Kidney (tissue), 14 donors: ENCODE measurements around the gene DYNLT2B. TPM values are rescaled to one million over a fixed set of nuclear protein-coding genes. Genes with fewer than 3 reads are reported as not detected.

Experiments
- DNase-seq, 5 donors: peaks; one replicate each; pipeline ENCODE4 v3.0.0-alpha.2; 2013 to 2020
- FAIRE-seq: peaks from 2 replicates; lab custom pipeline; 2012; peaks lifted over from hg19 to GRCh38; lab: Jason Lieb, UNC
- H3K27ac ChIP-seq, 2 donors: one replicate each; pipeline ENCODE4 v1.7.0; 2013; ENCODE audit warnings: low read depth in 2 of 2, low read length in 2 of 2, inconsistent platforms in 1 of 2
- H3K27me3 ChIP-seq: one replicate; pipeline ENCODE4 v1.7.1; 2013; ENCODE audit warnings: low read length, inconsistent platforms; ENCODE audit not compliant: control insufficient read depth, insufficient read depth
- H3K36me3 ChIP-seq, 3 donors: one replicate each; pipeline versions ENCODE4 v1.7.0 to v1.7.1; 2013; ENCODE audit warnings: low read length in 3 of 3, control low read depth in 1 of 3, inconsistent platforms in 1 of 3; ENCODE audit not compliant: insufficient read depth in 3 of 3, control insufficient read depth in 2 of 3
- H3K4me1 ChIP-seq, 3 donors: one replicate each; pipeline versions ENCODE4 v1.7.0 to v1.7.1; 2013; ENCODE audit warnings: low read length in 3 of 3, inconsistent platforms in 1 of 3, low read depth in 1 of 3; ENCODE audit not compliant: control insufficient read depth in 2 of 3, insufficient read depth in 2 of 3
- H3K4me3 ChIP-seq, 3 donors: one replicate each; pipeline versions ENCODE4 v1.7.0 to v1.8.1; 2013; ENCODE audit warnings: low read length in 3 of 3, control low read depth in 1 of 3, inconsistent platforms in 1 of 3
- H3K9ac ChIP-seq, 3 donors: one replicate each; pipeline versions ENCODE4 v1.7.0 to v1.7.1; 2013; ENCODE audit warnings: low read length in 3 of 3, control low read depth in 1 of 3, inconsistent platforms in 1 of 3
- H3K9me3 ChIP-seq, 3 donors: one replicate each; pipeline versions ENCODE4 v1.7.0 to v1.7.1; 2013; ENCODE audit warnings: low read length in 3 of 3, control low read depth in 1 of 3, inconsistent platforms in 1 of 3; ENCODE audit not compliant: control insufficient read depth in 2 of 3, insufficient read depth in 1 of 3
- CTCF ChIP-seq: IDR thresholded peaks from 3 replicates; pipeline ENCODE4 v1.5.1; 2012; ENCODE audit warnings: mild to moderate bottlenecking, moderate library complexity, borderline replicate concordance; ENCODE audit not compliant: insufficient read depth; ENCODE audit errors: extremely low read depth
- intact Hi-C: fragments of 100-400 bp; cut with DNase I; formaldehyde crosslinking; loops from one replicate; pipeline ENCODE4 v1.11.1; 2022
- polyA plus RNA-seq: library from polyadenylated mRNA; stranded (reverse); fragments of 350-450 nt; fragmentation: Illumina TruSeq; extraction: RNeasy Lipid Tissue Mini Kit (QIAGEN cat#74804); gene quantifications from one replicate; pipeline ENCODE4 v1.2.3, GENCODE V29; 2014; ENCODE audit warnings: low read depth, low replicate concordance; ENCODE audit not compliant: insufficient read depth
- total RNA-seq: library from RNA; stranded (reverse); fragmentation: NEBNext Ultra II Directional; extraction: Animal tissue kit (Norgen Biotek cat#: 25700); gene quantifications from one replicate; pipeline ENCODE4 v1.2.1, GENCODE V29; 2021
- donor health status: control.
- donor health status: control.
- donor health status: control.
- donor health status: control.
- donor health status: control.
- donor health status: DM: yes; HTN: yes; CAD: no.
- donor health status: Normal renal cell carcinoma (clear cell type).

DYNLT2B gene
- total and polyA plus RNA-seq, 2 donors from 2014 or later: 10.5 to 41.8 TPM

GRCh38 chr3:196255776-196256175, 62.3 kb downstream of the DYNLT2B start:
- H3K27me3 ChIP-seq: no peaks in the 10 kb centered on the region
- intact Hi-C loops: no loop called here
- no peak for TF ChIP-seq CTCF
- H3K9me3 ChIP-seq: no peaks in the 10 kb centered on the region
- no peaks in the 10 kb centered on the region for H3K4me1 ChIP-seq
- no peak overlapping the region for H3K4me3 ChIP-seq
- H3K36me3 ChIP-seq: peaks cover 0 to 15% (median 10%) of the 10 kb centered on the region in 3 donors
- DNase-seq (no peak), FAIRE-seq (no peak)
- no peak overlapping the region for H3K27ac ChIP-seq
- no peak overlapping the region for H3K9ac ChIP-seq

DNA sequence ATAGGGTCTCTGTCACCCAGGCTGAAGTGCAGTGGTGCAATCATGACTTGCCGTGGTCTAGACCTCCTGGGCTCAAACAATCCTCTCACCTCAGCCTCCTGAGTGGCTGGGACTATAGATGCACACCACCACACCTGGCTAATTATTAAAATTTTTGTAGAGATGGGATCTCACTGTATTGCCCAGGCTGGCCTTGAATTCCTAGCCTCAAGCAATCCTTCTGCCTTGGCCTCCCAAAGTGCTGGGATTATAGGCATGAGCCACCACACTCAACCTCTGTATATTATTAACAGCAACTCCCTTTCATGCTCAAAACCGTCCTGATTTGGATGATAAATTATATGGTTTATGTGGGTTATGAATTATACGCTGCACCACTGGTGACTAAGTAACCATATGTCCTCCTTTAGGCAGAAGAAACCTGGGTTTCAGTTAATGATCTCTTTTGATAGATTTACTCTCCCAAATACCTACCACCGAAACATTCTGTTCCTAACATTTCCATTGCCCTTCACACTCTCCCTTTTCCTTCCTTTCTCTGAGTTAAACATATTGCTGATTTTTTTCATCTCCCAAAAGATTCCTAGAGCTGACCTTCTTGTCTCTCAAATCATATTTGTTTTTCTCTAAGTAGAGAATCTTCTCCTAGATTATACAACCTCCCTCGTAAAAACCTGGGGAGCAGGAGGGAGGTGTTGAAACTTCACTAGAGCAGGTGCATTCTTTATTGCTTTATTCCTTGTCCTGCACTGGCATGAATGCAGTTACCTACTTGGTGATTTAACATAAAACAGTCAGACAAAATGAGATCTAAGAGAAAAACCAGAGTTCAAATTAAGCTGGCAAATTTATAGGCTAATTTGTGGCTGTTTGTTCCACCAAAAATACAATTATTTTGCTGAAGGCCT, 63.4 kb downstream of the DYNLT2B start:
- DNase-seq (no peak), FAIRE-seq (no peak)
- intact Hi-C loops: no loop called here
- Histone ChIP-seq H3K27ac (no peak overlapping the region), H3K4me1 (no peaks in the 10 kb centered on the region), H3K4me3 (no peak overlapping the region), H3K36me3 (peaks cover 0 to 15% (median 10%) of the 10 kb centered on the region in 3 donors), H3K27me3 (no peaks in the 10 kb centered on the region), H3K9ac (no peak overlapping the region), H3K9me3 (no peaks in the 10 kb centered on the region)
- TF ChIP-seq CTCF: no peak

DNA sequence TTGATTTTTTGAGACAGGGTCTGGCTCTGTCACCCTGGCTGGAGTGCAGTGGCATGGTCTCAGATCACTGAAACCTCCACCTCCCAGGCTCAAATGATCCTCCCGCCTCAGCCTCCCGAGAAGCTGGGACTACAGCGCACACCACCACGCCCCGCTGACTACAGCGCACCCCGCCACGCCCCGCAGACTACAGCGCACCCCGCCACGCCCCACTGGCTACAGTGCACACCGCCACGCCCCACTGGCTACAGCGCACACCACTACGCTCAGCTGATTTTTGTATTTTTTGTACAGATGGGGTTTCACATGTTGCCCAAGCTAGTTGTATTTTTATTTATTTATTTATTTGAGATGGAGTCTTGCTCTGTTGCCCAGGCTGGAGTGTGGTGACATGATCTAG, 66.1 kb downstream of the DYNLT2B start:
- intact Hi-C loops: no loop called here
- Histone ChIP-seq H3K9ac (no peak overlapping the region), H3K27ac (no peak overlapping the region), H3K27me3 (no peaks in the 10 kb centered on the region), H3K36me3 (peaks cover 2 to 23% (median 13%) of the 10 kb centered on the region in 3 donors), H3K4me3 (no peak overlapping the region), H3K4me1 (no peaks in the 10 kb centered on the region), H3K9me3 (no peaks in the 10 kb centered on the region)
- DNase-seq (no peak), FAIRE-seq (no peak)
- no peak for TF ChIP-seq CTCF
